H9 (cell line): ENCODE results near the gene LRFN3. TPM values are rescaled to one million over a fixed set of nuclear protein-coding genes. Genes with fewer than 3 reads are reported as not detected.

Experiments
- DNase-seq: peaks from one replicate; pipeline ENCODE4 v3.0.0-alpha.2; 2017
- H2AFZ ChIP-seq: one replicate; pipeline ENCODE4 v1.6.1; 2013; ENCODE audit warnings: mild to moderate bottlenecking, low read length, control low read depth, moderate library complexity
- H2AK5ac ChIP-seq: 2 replicates; pipeline ENCODE4 v1.6.1; 2013; ENCODE audit warnings: low read length, control low read depth, mixed read lengths; ENCODE audit not compliant: insufficient read length
- H2BK120ac ChIP-seq: one replicate; pipeline ENCODE4 v1.6.1; 2013; ENCODE audit warnings: low read depth, mild to moderate bottlenecking, low read length, control low read depth, inconsistent platforms; ENCODE audit not compliant: poor library complexity, severe bottlenecking
- H2BK12ac ChIP-seq: 2 replicates; pipeline ENCODE4 v1.6.1; 2013; ENCODE audit warnings: low read length, control low read depth, mixed read lengths, low read depth; ENCODE audit not compliant: insufficient read length
- H2BK15ac ChIP-seq: 2 replicates; pipeline ENCODE4 v1.6.1; 2013; ENCODE audit warnings: low read depth, low read length, control low read depth
- H2BK20ac ChIP-seq: one replicate; pipeline ENCODE4 v1.6.1; 2013; ENCODE audit warnings: low read depth, mild to moderate bottlenecking, low read length, control low read depth, inconsistent platforms; ENCODE audit not compliant: poor library complexity, severe bottlenecking
- H2BK5ac ChIP-seq: 2 replicates; pipeline ENCODE4 v1.6.1; 2013; ENCODE audit warnings: low read length, control low read depth, mixed read lengths; ENCODE audit not compliant: insufficient read length
- H3K14ac ChIP-seq: 2 replicates; pipeline ENCODE4 v1.6.1; 2013; ENCODE audit warnings: low read length, control low read depth; ENCODE audit not compliant: insufficient read depth
- H3K18ac ChIP-seq: 2 replicates; pipeline ENCODE4 v1.6.1; 2013; ENCODE audit warnings: low read depth, mild to moderate bottlenecking, mixed read lengths, low read length, control low read depth; ENCODE audit not compliant: insufficient read length
- H3K23ac ChIP-seq: 2 replicates; pipeline ENCODE4 v1.6.1; 2013; ENCODE audit warnings: low read length, control low read depth, mixed read lengths, low read depth; ENCODE audit not compliant: insufficient read length
- H3K23me2 ChIP-seq: 2 replicates; pipeline ENCODE4 v1.6.1; 2013; ENCODE audit warnings: low read depth, mild to moderate bottlenecking, mixed read lengths, low read length, control low read depth; ENCODE audit not compliant: insufficient read length, poor library complexity, severe bottlenecking
- H3K27ac ChIP-seq: 2 replicates; pipeline ENCODE4 v1.5.1; 2013; ENCODE audit warnings: low read length, control low read depth, mixed read lengths, low read depth; ENCODE audit not compliant: insufficient read length
- H3K27me3 ChIP-seq: 2 replicates; pipeline ENCODE4 v1.6.1; 2013; ENCODE audit warnings: low read length, control low read depth, inconsistent platforms; ENCODE audit not compliant: insufficient read depth
- H3K4ac ChIP-seq: 2 replicates; pipeline ENCODE4 v1.6.1; 2013; ENCODE audit warnings: low read depth, mild to moderate bottlenecking, control low read depth, inconsistent platforms, low read length, moderate library complexity
- H3K4me1 ChIP-seq: 2 replicates; pipeline ENCODE4 v1.6.1; 2013; ENCODE audit warnings: low read length, control low read depth, inconsistent platforms; ENCODE audit not compliant: insufficient read depth
- H3K4me2 ChIP-seq: 2 replicates; pipeline ENCODE4 v1.6.1; 2013; ENCODE audit warnings: low read length, control low read depth, mixed read lengths; ENCODE audit not compliant: insufficient read length, insufficient read depth
- H3K56ac ChIP-seq: 2 replicates; pipeline ENCODE4 v1.6.1; 2013; ENCODE audit warnings: low read depth, mild to moderate bottlenecking, mixed read lengths, low read length, control low read depth; ENCODE audit not compliant: insufficient read length
- H3K79me1 ChIP-seq: 2 replicates; pipeline ENCODE4 v1.6.1; 2013; ENCODE audit warnings: low read depth, mild to moderate bottlenecking, moderate library complexity, low read length, control low read depth, inconsistent platforms; ENCODE audit not compliant: insufficient read depth, poor library complexity, severe bottlenecking
- H3K79me2 ChIP-seq: 2 replicates; pipeline ENCODE4 v1.6.1; 2013; ENCODE audit warnings: low read length, control low read depth, inconsistent platforms; ENCODE audit not compliant: insufficient read depth
- H3K9ac ChIP-seq: 2 replicates; pipeline ENCODE4 v1.6.1; 2013; ENCODE audit warnings: low read length, control low read depth, mixed read lengths; ENCODE audit not compliant: insufficient read length; ENCODE audit errors: extremely low read depth
- H3K9me3 ChIP-seq: one replicate; pipeline ENCODE4 v1.6.1; 2013; ENCODE audit warnings: low read depth, low read length, inconsistent platforms; ENCODE audit not compliant: control insufficient read depth
- H3T11ph ChIP-seq: one replicate; pipeline ENCODE4 v1.6.1; 2013; ENCODE audit warnings: mild to moderate bottlenecking, low read length, control low read depth, inconsistent platforms
- H4K20me1 ChIP-seq: one replicate; pipeline ENCODE4 v1.6.1; 2013; ENCODE audit not compliant: control insufficient read depth, insufficient read length, insufficient read depth
- H4K5ac ChIP-seq: 2 replicates; pipeline ENCODE4 v1.6.1; 2013; ENCODE audit warnings: low read depth, mild to moderate bottlenecking, mixed read lengths, low read length, control low read depth; ENCODE audit not compliant: insufficient read length
- H4K8ac ChIP-seq: replicated peaks from 2 replicates; pipeline ENCODE4 v1.6.1; 2013; ENCODE audit warnings: low read length, control low read depth, mixed read lengths, low read depth; ENCODE audit not compliant: insufficient read length
- H4K91ac ChIP-seq: 2 replicates; pipeline ENCODE4 v1.6.1; 2013; ENCODE audit warnings: low read depth, mild to moderate bottlenecking, moderate library complexity, mixed read lengths, low read length, control low read depth; ENCODE audit not compliant: insufficient read length
- H3K27ac Mint-ChIP-seq, 3 experiments: 2 replicates in 2 of 3; 3 replicates in 1 of 3; pipeline ENCODE4 v1.8.0; 2020 to 2021; ENCODE audit warnings: mixed read lengths in 3 of 3, mild to moderate bottlenecking in 1 of 3, moderate library complexity in 1 of 3
- H3K27me3 Mint-ChIP-seq: 2 replicates; pipeline ENCODE4 v1.8.0; 2021; ENCODE audit warnings: low read depth, mild to moderate bottlenecking, moderate library complexity, mixed read lengths
- H3K36me3 Mint-ChIP-seq, 3 experiments: 2 replicates in 2 of 3; 3 replicates in 1 of 3; pipeline ENCODE4 v1.8.0; 2020 to 2021; ENCODE audit warnings: low read depth in 3 of 3, mixed read lengths in 3 of 3; ENCODE audit not compliant: insufficient read depth in 1 of 3
- H3K4me1 Mint-ChIP-seq, 2 experiments: 2 replicates each; pipeline ENCODE4 v1.8.0; 2020; ENCODE audit warnings: mixed read lengths in 2 of 2
- H3K4me3 Mint-ChIP-seq, 2 experiments: 2 replicates in 1 of 2; 3 replicates in 1 of 2; pipeline ENCODE4 v1.8.0; 2020 to 2021; ENCODE audit warnings: mild to moderate bottlenecking in 2 of 2, mixed read lengths in 2 of 2, moderate library complexity in 1 of 2
- H3K9me3 Mint-ChIP-seq, 2 experiments: 2 replicates in 1 of 2; 3 replicates in 1 of 2; pipeline ENCODE4 v1.8.0; 2020; ENCODE audit warnings: mild to moderate bottlenecking in 2 of 2, mixed read lengths in 2 of 2, moderate library complexity in 1 of 2
- CTCF ChIP-seq: fragments of 200-600 bp; sonication (generic); conservative IDR thresholded peaks from 3 replicates; pipeline ENCODE4 v1.8.0; 2021; ENCODE audit warnings: antibody characterized with exemption, mild to moderate bottlenecking
- WGBS: extraction: QIAGEN DNeasy Blood & Tissue Kit; methylation state at CpG from one replicate; pipeline ENCODE4 v1.1.7; 2013; ENCODE audit warnings: missing lambda C conversion rate, low lambda C conversion rate, mixed read lengths; ENCODE audit not compliant: insufficient read length; ENCODE audit errors: extremely low coverage; 5-methylcytosine and 5-hydroxymethylcytosine counted together
- total RNA-seq: library from RNA; stranded (reverse); gene quantifications from 2 replicates; pipeline ENCODE4 v1.2.1, GENCODE V29; 2021

LRFN3 gene
- total RNA-seq, 1 experiment from 2014 or later, result 20.5 TPM

GRCh38 chr19:35908010-35908441, 28.1 kb upstream of the LRFN3 start, which contains the start of gene TYROBP:
TSS of gene TYROBP (minus strand) at chr19:35908295. CDS start at chr19:35908228, 67 bp downstream.
- peak within 1 kb of the TSS in 2 of 3 experiments; percentile 42 to 75; a peak in 2 of 7 replicates for H3K27ac Mint-ChIP-seq
- no peak for TF ChIP-seq CTCF
- Histone ChIP-seq H4K91ac (no peak within 1 kb of the TSS), H3K9me3 (no peaks in the 10 kb centered on the region), H2BK120ac (no peak within 1 kb of the TSS), H3K79me1 (no peaks in the 10 kb centered on the region), H2BK12ac (no peak within 1 kb of the TSS), H3K23me2 (peaks cover 5% of the 10 kb centered on the region), H2BK20ac (no peak within 1 kb of the TSS), H3K27me3 (no peaks in the 10 kb centered on the region), H2AFZ (no peak within 1 kb of the TSS), H3K56ac (no peak within 1 kb of the TSS), H3K18ac (no peak within 1 kb of the TSS), H3K27ac (no peak within 1 kb of the TSS), H3K4me2 (no peak within 1 kb of the TSS), H3K4ac (no peak within 1 kb of the TSS), H3K23ac (no peak within 1 kb of the TSS), H3K9ac (no peak within 1 kb of the TSS), H2AK5ac (no peak within 1 kb of the TSS), H2BK15ac (no peak within 1 kb of the TSS), H2BK5ac (no peak within 1 kb of the TSS), H3K14ac (no peak within 1 kb of the TSS), H3T11ph (no peak within 1 kb of the TSS), H3K4me1 (peaks cover 2% of the 10 kb centered on the region; the same call in 1 of the 2 replicates), H4K8ac (no peak within 1 kb of the TSS), H4K20me1 (no peaks in the 10 kb centered on the region), H3K79me2 (no peaks in the 10 kb centered on the region), H4K5ac (no peak within 1 kb of the TSS)
- peak within 1 kb of the TSS in 1 of 2 experiments; percentile 8; a peak in 2 of 5 replicates for H3K4me3 Mint-ChIP-seq
- WGBS, result no CpG with 5 or more reads among the region's 9 CpGs
- H3K36me3 Mint-ChIP-seq, result no peaks in the 10 kb centered on the region
- H3K9me3 Mint-ChIP-seq, result no peaks in the 10 kb centered on the region; a peak in 1 of 5 replicates
- no peak for DNase-seq
- H3K4me1 Mint-ChIP-seq, result peaks cover 10 to 32% of the 10 kb centered on the region in 2 experiments
- H3K27me3 Mint-ChIP-seq, result peaks cover 6% of the 10 kb centered on the region
